Esophagus muscularis mucosa (tissue), 4 donors: ENCODE results near the gene EXOC3. TPM values are rescaled to one million over a fixed set of nuclear protein-coding genes. Genes with fewer than 3 reads are reported as not detected.

ENCODE experiments used
- DNase-seq: peaks from one replicate; pipeline ENCODE4 v3.0.0-alpha.2; 2017; ENCODE audit errors: extremely low spot score
- H3K27ac ChIP-seq, 4 donors: fragments of 200-600 bp; sonication (generic); replicated peaks in 1 of 4; 1 replicate in 3 of 4; 2 replicates in 1 of 4; pipeline ENCODE4 v1.5.1; 2016 to 2019; ENCODE audit warnings: mild to moderate bottlenecking in 1 of 4
- H3K27me3 ChIP-seq, 4 donors: fragments of 200-600 bp; sonication (generic); one replicate each; pipeline versions ENCODE4 v1.5.1 to v1.6.0; 2016 to 2019
- H3K36me3 ChIP-seq, 4 donors: fragments of 200-600 bp; sonication (generic); one replicate each; pipeline ENCODE4 v1.5.1; 2016 to 2019
- H3K4me1 ChIP-seq, 4 donors: fragments of 200-600 bp; sonication (generic); one replicate each; pipeline ENCODE4 v1.5.1; 2016 to 2019
- H3K4me3 ChIP-seq, 4 donors: fragments of 200-600 bp; sonication (generic); 1 replicate in 2 of 4; 2 replicates in 2 of 4; pipeline ENCODE4 v1.5.1; 2016 to 2019; ENCODE audit warnings: mild to moderate bottlenecking in 4 of 4, moderate library complexity in 1 of 4
- H3K9me3 ChIP-seq, 4 donors: fragments of 200-600 bp; sonication (generic); 1 replicate in 3 of 4; 2 replicates in 1 of 4; pipeline ENCODE4 v1.5.1; 2016 to 2019
- EP300 ChIP-seq: sonication (generic); formaldehyde crosslinking; IDR thresholded peaks from one replicate; pipeline ENCODE4 v1.6.1; 2017; ENCODE audit warnings: antibody characterized with exemption
- POLR2A ChIP-seq: fragments of 450-650 bp; IDR thresholded peaks from one replicate; pipeline ENCODE4 v1.6.1; 2017; ENCODE audit warnings: antibody characterized with exemption, moderate library complexity, mild to moderate bottlenecking, low read depth
- POLR2AphosphoS5 ChIP-seq, 2 donors: sonication (generic); formaldehyde crosslinking; IDR thresholded peaks; one replicate each; pipeline ENCODE4 v1.6.1; 2017; ENCODE audit warnings: antibody characterized with exemption in 2 of 2
- WGBS: methylation state at CpG from one replicate; pipeline ENCODE4 v1.1.5; 2018; 5-methylcytosine and 5-hydroxymethylcytosine counted together
- intact Hi-C: fragments of 100-400 bp; cut with DNase I; formaldehyde crosslinking; loops from one replicate; pipeline ENCODE4 v1.15.1; 2023
- total RNA-seq, 4 donors: library from RNA; depleted of rRNA; stranded (reverse); fragments of >200 nt; gene quantifications; one replicate each; pipeline versions ENCODE4 v1.1.0 to v1.2.1, GENCODE V29; 2016
- TF ChIP-seq, protein P1 (sequence below), 3 experiments: fragments of 200-600 bp in 2 of 3; fragments of 450-650 bp in 1 of 3; sonication (generic) in 2 of 3; IDR thresholded peaks; one replicate each; pipeline ENCODE4 v1.5.1; 2017 to 2019; ENCODE audit warnings: antibody characterized with exemption in 3 of 3, mild to moderate bottlenecking in 2 of 3, moderate library complexity in 1 of 3

Gene EXOC3
- total RNA-seq, 4 donors from 2014 or later = 48.6 to 82.1 (median 59.3) TPM

- no peak for DNase-seq
- Histone ChIP-seq H3K4me1 (peaks cover 0 to 9% (median 0%) of the 10 kb centered on the region in 4 donors), H3K27me3 (peaks cover 0 to 85% (median 8%) of the 10 kb centered on the region in 4 donors), H3K36me3 (no peaks in the 10 kb centered on the region), H3K4me3 (no peak overlapping the region), H3K9me3 (no peaks in the 10 kb centered on the region), H3K27ac (no peak overlapping the region)
- intact Hi-C loops = no loop called here
- WGBS = 47% methylated on average over 17 of the region's 26 CpGs
- TF ChIP-seq, protein P1, sequence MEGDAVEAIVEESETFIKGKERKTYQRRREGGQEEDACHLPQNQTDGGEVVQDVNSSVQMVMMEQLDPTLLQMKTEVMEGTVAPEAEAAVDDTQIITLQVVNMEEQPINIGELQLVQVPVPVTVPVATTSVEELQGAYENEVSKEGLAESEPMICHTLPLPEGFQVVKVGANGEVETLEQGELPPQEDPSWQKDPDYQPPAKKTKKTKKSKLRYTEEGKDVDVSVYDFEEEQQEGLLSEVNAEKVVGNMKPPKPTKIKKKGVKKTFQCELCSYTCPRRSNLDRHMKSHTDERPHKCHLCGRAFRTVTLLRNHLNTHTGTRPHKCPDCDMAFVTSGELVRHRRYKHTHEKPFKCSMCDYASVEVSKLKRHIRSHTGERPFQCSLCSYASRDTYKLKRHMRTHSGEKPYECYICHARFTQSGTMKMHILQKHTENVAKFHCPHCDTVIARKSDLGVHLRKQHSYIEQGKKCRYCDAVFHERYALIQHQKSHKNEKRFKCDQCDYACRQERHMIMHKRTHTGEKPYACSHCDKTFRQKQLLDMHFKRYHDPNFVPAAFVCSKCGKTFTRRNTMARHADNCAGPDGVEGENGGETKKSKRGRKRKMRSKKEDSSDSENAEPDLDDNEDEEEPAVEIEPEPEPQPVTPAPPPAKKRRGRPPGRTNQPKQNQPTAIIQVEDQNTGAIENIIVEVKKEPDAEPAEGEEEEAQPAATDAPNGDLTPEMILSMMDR (IDR thresholded peaks at IDR 0.05) = no peak
- TF ChIP-seq POLR2AphosphoS5 (IDR thresholded peaks at IDR 0.05) (no peak), EP300 (no peak), POLR2A (no peak)
Observed at GRCh38 chr5:493119-493701, 50.2 kb downstream of the EXOC3 start.

GRCh38 chr5:493758-494157, 50.8 kb downstream of the EXOC3 start:
- Histone ChIP-seq H3K36me3 (no peaks in the 10 kb centered on the region), H3K27ac (no peak overlapping the region), H3K4me1 (peaks cover 0 to 9% (median 0%) of the 10 kb centered on the region in 4 donors), H3K4me3 (no peak overlapping the region), H3K9me3 (no peaks in the 10 kb centered on the region), H3K27me3 (peaks cover 0 to 85% (median 8%) of the 10 kb centered on the region in 4 donors)
- no peak for TF ChIP-seq EP300
- TF ChIP-seq, protein P1 (IDR thresholded peaks at IDR 0.05) = no peak
- TF ChIP-seq POLR2A = no peak
- TF ChIP-seq POLR2AphosphoS5 (IDR thresholded peaks at IDR 0.05) = no peak
- intact Hi-C loops = no loop called here
- WGBS = 64% methylated on average over 12 of the region's 13 CpGs
- no peak for DNase-seq

- TF ChIP-seq EP300 (no peak), POLR2AphosphoS5 (IDR thresholded peaks at IDR 0.05) (no peak), POLR2A (no peak)
- TF ChIP-seq, protein P1 (IDR thresholded peaks at IDR 0.05) = no peak
- WGBS = 89% methylated on average over 18 of the region's 38 CpGs
Observed at GRCh38 chr5:494667-495255, 51.8 kb downstream of the EXOC3 start.

GRCh38 chr5:496028-496427, 53.1 kb downstream of the EXOC3 start:
- no peak overlapping the region for H3K27ac ChIP-seq
- WGBS = 47% methylated on average over 18 of the region's 19 CpGs
- H3K9me3 ChIP-seq = no peaks in the 10 kb centered on the region
- H3K36me3 ChIP-seq = no peaks in the 10 kb centered on the region
- no peak overlapping the region for H3K4me3 ChIP-seq
- no peak for TF ChIP-seq POLR2AphosphoS5 (IDR thresholded peaks at IDR 0.05)
- TF ChIP-seq EP300 = no peak
- TF ChIP-seq, protein P1 (IDR thresholded peaks at IDR 0.05) = no peak
- TF ChIP-seq POLR2A = no peak
- H3K27me3 ChIP-seq = peaks cover 0 to 91% (median 8%) of the 10 kb centered on the region in 4 donors
- intact Hi-C loops = no loop called here
- no peak for DNase-seq
- peaks cover 0 to 9% (median 0%) of the 10 kb centered on the region in 4 donors for H3K4me1 ChIP-seq

More at GRCh38 chr5:494667-495255, 51.8 kb downstream of the EXOC3 start:
- H3K27ac ChIP-seq = no peak overlapping the region
- no peaks in the 10 kb centered on the region for H3K9me3 ChIP-seq
- H3K4me3 ChIP-seq = no peak overlapping the region
- peaks cover 0 to 9% (median 0%) of the 10 kb centered on the region in 4 donors for H3K4me1 ChIP-seq
- H3K27me3 ChIP-seq = peaks cover 0 to 85% (median 8%) of the 10 kb centered on the region in 4 donors
- DNase-seq = no peak
- intact Hi-C loops = no loop called here
- H3K36me3 ChIP-seq = no peaks in the 10 kb centered on the region
